Measurements from ENCODE around the gene PDAP1.
"Not testable (repeated sequence)": the region's sequence is repeated elsewhere in the genome, so short reads cannot be mapped to it uniquely, and the experiment has no call there.

PDAP1 gene

GRCh38 chr7:99418260-99418659, 9.9 kb upstream of the PDAP1 start:
- no peak for DNase-seq (ENCODE audit: low spot score)
- in situ Hi-C loops (cut with MboI; ENCODE audit: low pct_unique_long_range_greater_than_20kb, low sequenced_read_pairs, unreplicated experiment) = no loop called here
- TF ChIP-seq, protein P1, sequence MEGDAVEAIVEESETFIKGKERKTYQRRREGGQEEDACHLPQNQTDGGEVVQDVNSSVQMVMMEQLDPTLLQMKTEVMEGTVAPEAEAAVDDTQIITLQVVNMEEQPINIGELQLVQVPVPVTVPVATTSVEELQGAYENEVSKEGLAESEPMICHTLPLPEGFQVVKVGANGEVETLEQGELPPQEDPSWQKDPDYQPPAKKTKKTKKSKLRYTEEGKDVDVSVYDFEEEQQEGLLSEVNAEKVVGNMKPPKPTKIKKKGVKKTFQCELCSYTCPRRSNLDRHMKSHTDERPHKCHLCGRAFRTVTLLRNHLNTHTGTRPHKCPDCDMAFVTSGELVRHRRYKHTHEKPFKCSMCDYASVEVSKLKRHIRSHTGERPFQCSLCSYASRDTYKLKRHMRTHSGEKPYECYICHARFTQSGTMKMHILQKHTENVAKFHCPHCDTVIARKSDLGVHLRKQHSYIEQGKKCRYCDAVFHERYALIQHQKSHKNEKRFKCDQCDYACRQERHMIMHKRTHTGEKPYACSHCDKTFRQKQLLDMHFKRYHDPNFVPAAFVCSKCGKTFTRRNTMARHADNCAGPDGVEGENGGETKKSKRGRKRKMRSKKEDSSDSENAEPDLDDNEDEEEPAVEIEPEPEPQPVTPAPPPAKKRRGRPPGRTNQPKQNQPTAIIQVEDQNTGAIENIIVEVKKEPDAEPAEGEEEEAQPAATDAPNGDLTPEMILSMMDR (IDR thresholded peaks at IDR 0.05; ENCODE audit: extremely low read depth, insufficient read depth, missing control alignments) = no peak

GRCh38 chr7:99415513-99416127, 7.2 kb upstream of the PDAP1 start:
- in situ Hi-C loops (cut with MboI; ENCODE audit: low pct_unique_long_range_greater_than_20kb, low sequenced_read_pairs, unreplicated experiment); DNase-seq (ENCODE audit: low spot score): not testable (repeated sequence)
- TF ChIP-seq, protein P1 (IDR thresholded peaks at IDR 0.05; ENCODE audit: extremely low read depth, insufficient read depth, missing control alignments) = peak; percentile 46

DNA sequence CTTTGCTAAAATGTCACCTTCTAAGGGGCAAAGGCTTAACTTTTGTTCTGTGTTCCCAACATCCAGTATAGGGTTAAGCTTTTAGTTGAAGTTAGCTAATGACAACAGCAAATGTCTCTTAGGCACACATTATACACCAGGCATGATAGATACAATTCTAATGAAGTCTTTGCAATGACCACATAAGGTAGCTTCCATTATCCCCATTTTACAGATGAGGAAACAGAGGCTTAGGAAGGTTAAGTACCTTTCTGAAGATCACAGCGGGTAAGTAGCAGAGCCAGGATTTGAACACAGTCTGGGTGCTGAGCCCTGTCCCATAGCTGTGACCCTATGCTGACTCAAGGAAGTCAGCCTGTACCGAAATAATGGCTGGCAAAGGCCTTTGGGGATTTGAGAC, 2.2 kb upstream of the PDAP1 start:
- TF ChIP-seq, protein P1 (IDR thresholded peaks at IDR 0.05; ENCODE audit: extremely low read depth, insufficient read depth, missing control alignments) = no peak
- in situ Hi-C loops (cut with MboI; ENCODE audit: low pct_unique_long_range_greater_than_20kb, low sequenced_read_pairs, unreplicated experiment) = no loop called here
- no peak for DNase-seq (ENCODE audit: low spot score)

- TF ChIP-seq, protein P1 (IDR thresholded peaks at IDR 0.05; ENCODE audit: extremely low read depth, insufficient read depth, missing control alignments) = no peak
- DNase-seq (ENCODE audit: low spot score) = no peak
- in situ Hi-C loops (cut with MboI; ENCODE audit: low pct_unique_long_range_greater_than_20kb, low sequenced_read_pairs, unreplicated experiment) = no loop called here
Observed at GRCh38 chr7:99409806-99410205, 1.4 kb upstream of the PDAP1 start.

GRCh38 chr7:99409192-99409572, 785 bp upstream of the PDAP1 start:
- DNase-seq (ENCODE audit: low spot score) = no peak
- in situ Hi-C loops (cut with MboI; ENCODE audit: low pct_unique_long_range_greater_than_20kb, low sequenced_read_pairs, unreplicated experiment) = no loop called here
- TF ChIP-seq, protein P1 (IDR thresholded peaks at IDR 0.05; ENCODE audit: extremely low read depth, insufficient read depth, missing control alignments) = no peak

- TF ChIP-seq, protein P1 (IDR thresholded peaks at IDR 0.05; ENCODE audit: extremely low read depth, insufficient read depth, missing control alignments) = no peak
- DNase-seq (ENCODE audit: low spot score) = no peak
- in situ Hi-C loops (cut with MboI; ENCODE audit: low pct_unique_long_range_greater_than_20kb, low sequenced_read_pairs, unreplicated experiment) = no loop called here
Observed at GRCh38 chr7:99407872-99408378, 472 bp downstream of the PDAP1 start.
